K562 (cell line): ENCODE results near the gene PARD6B. TPM values are rescaled to one million over a fixed set of nuclear protein-coding genes. Genes with fewer than 3 reads are reported as not detected.

Experiments
- ATAC-seq: fragments of 200-7000 bp; cut with Tn5 transposase; 3 replicates; pipeline ENCODE4 v1.9.1; 2020; ENCODE audit warnings: moderate library complexity
- BruUV-seq: library from RNA; stranded (reverse); fragments of 400-500 nt; replicated peaks from 2 replicates; lab custom pipeline; 2021; lab: Mats Ljungman, UMichigan
- CTCF ChIA-PET: fragments of 300-600 bp; formaldehyde crosslinking; extraction: SDS; loops from one replicate; lab custom pipeline; 2021; ENCODE audit warnings: low intra/inter-chr PET ratio; lab: Yijun Ruan, JAX
- POLR2A ChIA-PET: fragments of 300-600, 350-650 bp; sonication (Branson Sonifier 250); formaldehyde crosslinking; extraction: SDS; loops from one replicate; lab custom pipeline; 2021; ENCODE audit warnings: antibody characterized with exemption, inconsistent platforms; lab: Yijun Ruan, JAX
- DNase-seq, 4 experiments: peaks; one replicate each; pipeline versions ENCODE4 v3.0.0 to v3.0.0-alpha.2; 2011 to 2018; ENCODE audit warnings: low spot score in 3 of 4, mixed read lengths in 3 of 4; ENCODE audit errors: extremely low read depth in 1 of 4
- FAIRE-seq: peaks from 2 replicates; lab custom pipeline; 2011; peaks lifted over from hg19 to GRCh38; lab: Jason Lieb, UNC
- H2AFZ ChIP-seq: 2 replicates; pipeline ENCODE4 v1.6.0; 2011; ENCODE audit warnings: low read depth, low read length, control low read depth, inconsistent platforms
- H3K27ac ChIP-seq: fragments of 200-600 bp; 3 replicates; pipeline ENCODE4 v1.8.0; 2011; ENCODE audit warnings: low read depth, mild to moderate bottlenecking, control low read depth, inconsistent platforms, low read length, moderate library complexity, mixed read lengths; ENCODE audit errors: extremely low read depth
- H3K27me3 ChIP-seq, 2 experiments: fragments of 300-600 bp in 1 of 2; 2 replicates in 1 of 2; 3 replicates in 1 of 2; pipeline versions ENCODE4 v1.6.0 to v1.8.0; 2011; ENCODE audit warnings: inconsistent platforms in 2 of 2, low read length in 2 of 2, mild to moderate bottlenecking in 1 of 2, mixed read lengths in 1 of 2, moderate library complexity in 1 of 2; ENCODE audit not compliant: control insufficient read depth in 2 of 2, insufficient read depth in 2 of 2
- H3K36me3 ChIP-seq: fragments of 300-600 bp; 3 replicates; pipeline ENCODE4 v1.8.0; 2011; ENCODE audit warnings: mild to moderate bottlenecking, low read length, inconsistent platforms; ENCODE audit not compliant: control insufficient read depth, insufficient read depth
- H3K4me1 ChIP-seq, 2 experiments: fragments of 200-600 bp in 1 of 2; replicated peaks in 1 of 2; 2 replicates in 1 of 2; 3 replicates in 1 of 2; pipeline versions ENCODE4 v1.5.1 to v1.8.0; 2011; ENCODE audit warnings: inconsistent platforms in 2 of 2, low read length in 2 of 2, mild to moderate bottlenecking in 1 of 2, mixed read lengths in 1 of 2, moderate library complexity in 1 of 2; ENCODE audit not compliant: control insufficient read depth in 2 of 2, insufficient read depth in 2 of 2
- H3K4me2 ChIP-seq: 2 replicates; pipeline ENCODE4 v1.6.1; 2011; ENCODE audit warnings: low read length, control low read depth, inconsistent platforms, mixed read lengths; ENCODE audit not compliant: insufficient read depth
- H3K4me3 ChIP-seq: fragments of 200-600 bp; sonication (generic), shearing (Covaris generic); 2 replicates; pipeline ENCODE4 v1.5.1; 2016; ENCODE audit warnings: control low read depth, inconsistent platforms
- H3K79me2 ChIP-seq: fragments of 200-600 bp; 3 replicates; pipeline ENCODE4 v1.8.0; 2011; ENCODE audit warnings: low read length, inconsistent platforms; ENCODE audit not compliant: control insufficient read depth, insufficient read depth
- H3K9ac ChIP-seq, 2 experiments: 2 replicates each; pipeline versions ENCODE4 v1.6.0 to v1.6.1; 2011; ENCODE audit warnings: low read depth in 2 of 2, low read length in 2 of 2, control low read depth in 1 of 2, inconsistent platforms in 1 of 2, mild to moderate bottlenecking in 1 of 2, mixed read lengths in 1 of 2; ENCODE audit not compliant: insufficient read depth in 1 of 2
- H3K9me1 ChIP-seq: one replicate; pipeline ENCODE4 v1.6.0; 2011; ENCODE audit warnings: inconsistent platforms, mild to moderate bottlenecking, low read length, moderate library complexity; ENCODE audit not compliant: control insufficient read depth, insufficient read depth
- H3K9me3 ChIP-seq: replicated peaks from 2 replicates; pipeline ENCODE4 v1.5.1; 2011; ENCODE audit warnings: low read depth, low read length, inconsistent platforms; ENCODE audit not compliant: control insufficient read depth, insufficient read depth
- H4K20me1 ChIP-seq: replicated peaks from 2 replicates; pipeline ENCODE4 v1.6.1; 2011; ENCODE audit warnings: low read length, inconsistent platforms, mixed read lengths; ENCODE audit not compliant: control insufficient read depth, insufficient read depth
- ARID2 ChIP-seq: fragments of 450-650 bp; IDR thresholded peaks from 2 replicates; pipeline ENCODE4 v1.6.1; 2017; ENCODE audit warnings: antibody characterized with exemption, mild to moderate bottlenecking
- CBFA2T3 ChIP-seq: fragments of 450-650 bp; IDR thresholded peaks from 2 replicates; pipeline ENCODE4 v1.6.1; 2017
- CREBBP ChIP-seq: IDR thresholded peaks from one replicate; pipeline ENCODE4 v1.6.1; 2012; ENCODE audit warnings: low read depth, mild to moderate bottlenecking, control low read depth, inconsistent platforms, low read length
- DIDO1 ChIP-seq: fragments of 450-650 bp; IDR thresholded peaks from 2 replicates; pipeline ENCODE4 v1.6.1; 2016; ENCODE audit warnings: low read depth, missing biosample characterization, missing genetic modification characterization
- HBP1 ChIP-seq: fragments of 450-650 bp; formaldehyde crosslinking; IDR thresholded peaks from 2 replicates; pipeline ENCODE4 v1.4.0; 2022; ENCODE audit warnings: missing genetic modification characterization
- TSC22D4 ChIP-seq: fragments of 450-650 bp; IDR thresholded peaks from 2 replicates; pipeline ENCODE4 v1.6.1; 2016; ENCODE audit warnings: missing genetic modification characterization, missing biosample characterization, control low read depth
- ZC3H4 ChIP-seq: sonication (generic); formaldehyde crosslinking; IDR thresholded peaks from 2 replicates; pipeline ENCODE4 v1.9.0; 2021; ENCODE audit warnings: missing genetic modification reagents, borderline replicate concordance
- ZNF140 ChIP-seq: fragments of 250-450 bp; sonication (Bioruptor Pico); IDR thresholded peaks from 2 replicates; pipeline ENCODE4 v1.8.0; 2021; ENCODE audit warnings: moderate library complexity, mild to moderate bottlenecking, inconsistent platforms
- ZNF263 ChIP-seq: sonication (generic); formaldehyde crosslinking; IDR thresholded peaks from 2 replicates; pipeline ENCODE4 v1.8.0; 2022; ENCODE audit warnings: mild to moderate bottlenecking, missing genetic modification reagents, borderline replicate concordance
- ZNF347 ChIP-seq: fragments of 450-650 bp; formaldehyde crosslinking; IDR thresholded peaks from 2 replicates; pipeline ENCODE4 v1.4.0; 2020; ENCODE audit warnings: low read depth, mild to moderate bottlenecking, moderate library complexity
- WGBS: fragments of 100-300 bp; shearing (Covaris generic); methylation state at CpG from one replicate; pipeline ENCODE4 v1.1.6; 2016; ENCODE audit warnings: low coverage, mixed read lengths; ENCODE audit not compliant: insufficient coverage; ENCODE audit errors: missing lambda C conversion rate; 5-methylcytosine and 5-hydroxymethylcytosine counted together
- in situ Hi-C: fragments of 300-500 bp; cut with MboI; formaldehyde crosslinking; loops from 4 replicates; pipeline ENCODE4 v1.15.0; 2018; ENCODE audit warnings: inconsistent platforms, mixed read lengths
- intact Hi-C: fragments of 100-400 bp; cut with micrococcal nuclease; formaldehyde crosslinking; loops from 2 replicates; pipeline ENCODE4 v1.14.2; 2022
- polyA plus RNA-seq, 8 experiments: library from polyadenylated mRNA; depleted of rRNA in 4 of 8; stranded (reverse) in 5 of 8; unstranded in 3 of 8; fragments of >200 nt; fragmentation: Nextera tagmentation in 2 of 8; fragmentation: Illumina TruSeq in 1 of 8; extraction: Ambion mirVana in 2 of 8; extraction: Trizol in 1 of 8; gene quantifications; 2 replicates each; pipeline versions ENCODE4 v1.2.1 to v1.2.3, GENCODE V29; 2011 to 2014; ENCODE audit warnings: inconsistent platforms in 1 of 8, missing spikeins in 1 of 8
- total RNA-seq, 7 experiments: library from RNA; depleted of rRNA in 6 of 7; stranded (reverse); fragments of >200 nt in 6 of 7; fragmentation: Illumina TruSeq in 2 of 7; extraction: Trizol in 2 of 7; gene quantifications; 2 replicates each; pipeline versions ENCODE4 v1.2.1 to v1.2.3, GENCODE V29; 2011 to 2021; ENCODE audit warnings: low replicate concordance in 1 of 7
- TF ChIP-seq, protein P1 (sequence below): fragments of 250-450 bp; sonication (Bioruptor Pico); IDR thresholded peaks from 2 replicates; pipeline ENCODE4 v1.4.0; 2020
- TF ChIP-seq, protein P2 (sequence below): IDR thresholded peaks from 3 replicates; pipeline ENCODE4 v1.6.1; 2011; ENCODE audit warnings: borderline replicate concordance, mild to moderate bottlenecking; ENCODE audit not compliant: insufficient read length, insufficient read depth

The PARD6B gene
- total and polyA plus RNA-seq, 9 of the 15 experiments (the other 6 are each of a cell fraction or from before 2014, with no cell fraction given), result 1.7 to 12.3 (median 5.5) TPM

GRCh38 chr20:50787181-50787580, 55.8 kb downstream of the PARD6B start (continued):
- 0 out of 2 replicates have a peak, but pooled peaks have one; percentile 23 for TF ChIP-seq HBP1 (CRISPR knock-in tag)
- no peak for TF ChIP-seq CBFA2T3
- TF ChIP-seq ZNF263 (CRISPR knock-in tag), result no peak

- Histone ChIP-seq H3K4me2 (peak overlapping the region; percentile 19; the same call in 1 of the 2 replicates), H3K9ac (peak overlapping the region in 1 of 2 experiments; percentile 1; a peak in 1 of 4 replicates), H4K20me1 (no peaks in the 10 kb centered on the region), H3K4me1 (peaks cover 13 to 22% of the 10 kb centered on the region in 2 experiments), H3K36me3 (no peaks in the 10 kb centered on the region), H3K79me2 (no peaks in the 10 kb centered on the region), H3K27ac (no peak overlapping the region), H3K4me3 (no peak overlapping the region), H2AFZ (peak overlapping the region; percentile 66), H3K27me3 (no peaks in the 10 kb centered on the region), H3K9me3 (no peaks in the 10 kb centered on the region), H3K9me1 (no peaks in the 10 kb centered on the region)
- ATAC-seq, result peak; percentile 37; the same call in 2 of the 3 replicates
- no TSS peak for BruUV-seq
- 38% methylated on average over 18 of the region's 18 CpGs for WGBS
- intact Hi-C loops (loop anchor here (1.0 to 5.0 kb wide), 3 partner anchors 44 to 191 kb away; no protein-coding TSS in a partner anchor), in situ Hi-C loops (no loop called here)
- FAIRE-seq, result peak; percentile 63
- ChIA-PET POLR2A (interaction anchor here (0.5 to 1.2 kb wide), 8 partner anchors 8 to 262 kb away, joined by 3 to 6 read pairs (median 3); partner anchors contain the start of genes DPM1 and MOCS3), CTCF (interaction anchor here (0.6 to 1.7 kb wide), 7 partner anchors 54 to 325 kb away, joined by 3 to 20 read pairs (median 5); no protein-coding TSS in a partner anchor)
- DNase-seq, result peak in 3 of 4 experiments; percentile 21 to 70 (median 68)
- TF ChIP-seq, protein P1, sequence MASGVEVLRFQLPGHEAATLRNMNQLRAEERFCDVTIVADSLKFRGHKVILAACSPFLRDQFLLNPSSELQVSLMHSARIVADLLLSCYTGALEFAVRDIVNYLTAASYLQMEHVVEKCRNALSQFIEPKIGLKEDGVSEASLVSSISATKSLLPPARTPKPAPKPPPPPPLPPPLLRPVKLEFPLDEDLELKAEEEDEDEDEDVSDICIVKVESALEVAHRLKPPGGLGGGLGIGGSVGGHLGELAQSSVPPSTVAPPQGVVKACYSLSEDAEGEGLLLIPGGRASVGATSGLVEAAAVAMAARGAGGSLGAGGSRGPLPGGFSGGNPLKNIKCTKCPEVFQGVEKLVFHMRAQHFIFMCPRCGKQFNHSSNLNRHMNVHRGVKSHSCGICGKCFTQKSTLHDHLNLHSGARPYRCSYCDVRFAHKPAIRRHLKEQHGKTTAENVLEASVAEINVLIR (CRISPR knock-in tag), result no peak
- TF ChIP-seq ZC3H4 (no peak), ZNF140 (no peak), ZNF347 (CRISPR knock-in tag) (no peak), DIDO1 (tag) (no peak), TSC22D4 (no peak), CREBBP (no peak), ARID2 (peak; percentile 68)
- TF ChIP-seq, protein P2, sequence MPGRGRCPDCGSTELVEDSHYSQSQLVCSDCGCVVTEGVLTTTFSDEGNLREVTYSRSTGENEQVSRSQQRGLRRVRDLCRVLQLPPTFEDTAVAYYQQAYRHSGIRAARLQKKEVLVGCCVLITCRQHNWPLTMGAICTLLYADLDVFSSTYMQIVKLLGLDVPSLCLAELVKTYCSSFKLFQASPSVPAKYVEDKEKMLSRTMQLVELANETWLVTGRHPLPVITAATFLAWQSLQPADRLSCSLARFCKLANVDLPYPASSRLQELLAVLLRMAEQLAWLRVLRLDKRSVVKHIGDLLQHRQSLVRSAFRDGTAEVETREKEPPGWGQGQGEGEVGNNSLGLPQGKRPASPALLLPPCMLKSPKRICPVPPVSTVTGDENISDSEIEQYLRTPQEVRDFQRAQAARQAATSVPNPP, result no peak
Observed at GRCh38 chr20:50788045-50788991, 56.9 kb downstream of the PARD6B start.
